Measurements from ENCODE around the gene PRSS1. TPM values are rescaled to one million over a fixed set of nuclear protein-coding genes. Genes with fewer than 3 reads are reported as not detected.
A peak's percentile ranks its signal among the peaks of the same experiment; 100 is the strongest.

Gene PRSS1
- total RNA-seq, 1 experiment from 2014 or later = 7.3 TPM

GRCh38 chr7:142797391-142798377 lies 48.4 kb downstream of the PRSS1 start:
- Histone ChIP-seq H3K9me3 (ENCODE audit: control insufficient read depth, insufficient read depth, low read depth, low read length) (no peaks in the 10 kb centered on the region), H3K27ac (ENCODE audit: low read length) (no peak overlapping the region), H3K36me3 (ENCODE audit: control insufficient read depth, insufficient read depth, low read length) (no peaks in the 10 kb centered on the region), H3K4me1 (ENCODE audit: control insufficient read depth, insufficient read depth, low read length) (no peaks in the 10 kb centered on the region), H3K27me3 (ENCODE audit: control insufficient read depth, insufficient read depth, low read length) (peaks cover 48% of the 10 kb centered on the region), H3K4me3 (ENCODE audit: low read depth in 2 of 2, low read length in 2 of 2) (peak overlapping the region in 1 of 2 experiments; percentile 39; a peak in 2 of 4 replicates)
- in situ Hi-C loops (cut with HindIII; ENCODE audit: low pct_unique_long_range_greater_than_20kb, low sequenced_read_pairs) (no loop called here), intact Hi-C loops (cut with micrococcal nuclease; ENCODE audit: unreplicated experiment) (no loop called here)
- BruUV-seq (replicated peaks) = no TSS peak
- ATAC-seq (peak; percentile 31), DNase-seq (ENCODE audit: low read depth, low spot score) (no peak)
- ChIA-PET CTCF (no interaction called here), POLR2A (no interaction called here)
- TF ChIP-seq SIN3A (IDR thresholded peaks at IDR 0.05; ENCODE audit: borderline replicate concordance, insufficient read depth, low read depth, low read length) (no peak), TCF7L2 (IDR thresholded peaks at IDR 0.05; ENCODE audit: low read depth, low read length) (no peak), CTCF (IDR thresholded peaks at IDR 0.05) (no peak), REST (IDR thresholded peaks at IDR 0.05; ENCODE audit: insufficient read depth in 1 of 2, low read depth in 2 of 2, low read length in 1 of 2) (no peak), POLR2AphosphoS5 (IDR thresholded peaks at IDR 0.05; ENCODE audit: low read depth, low read length) (no peak)

- H3K4me1 ChIP-seq (ENCODE audit: control insufficient read depth, insufficient read depth, low read length) = no peaks in the 10 kb centered on the region
- intact Hi-C loops (cut with micrococcal nuclease; ENCODE audit: unreplicated experiment) = no loop called here
- in situ Hi-C loops (cut with HindIII; ENCODE audit: low pct_unique_long_range_greater_than_20kb, low sequenced_read_pairs) = no loop called here
- ATAC-seq = no peak
- no peaks in the 10 kb centered on the region for H3K9me3 ChIP-seq (ENCODE audit: control insufficient read depth, insufficient read depth, low read depth, low read length)
- no peak for DNase-seq (ENCODE audit: low read depth, low spot score)
- no TSS peak for BruUV-seq (replicated peaks)
- peaks cover 47% of the 10 kb centered on the region for H3K27me3 ChIP-seq (ENCODE audit: control insufficient read depth, insufficient read depth, low read length)
- ChIA-PET POLR2A (no interaction called here), CTCF (no interaction called here)
- TF ChIP-seq REST (IDR thresholded peaks at IDR 0.05; ENCODE audit: insufficient read depth in 1 of 2, low read depth in 2 of 2, low read length in 1 of 2) = no peak
- TF ChIP-seq TCF7L2 (IDR thresholded peaks at IDR 0.05; ENCODE audit: low read depth, low read length) = no peak
- no peak for TF ChIP-seq SIN3A (IDR thresholded peaks at IDR 0.05; ENCODE audit: borderline replicate concordance, insufficient read depth, low read depth, low read length)
- TF ChIP-seq CTCF (IDR thresholded peaks at IDR 0.05) = no peak
- no peak for TF ChIP-seq POLR2AphosphoS5 (IDR thresholded peaks at IDR 0.05; ENCODE audit: low read depth, low read length)
- no peak overlapping the region for H3K4me3 ChIP-seq (ENCODE audit: low read depth in 2 of 2, low read length in 2 of 2)
- no peak overlapping the region for H3K27ac ChIP-seq (ENCODE audit: low read length)
- no peaks in the 10 kb centered on the region for H3K36me3 ChIP-seq (ENCODE audit: control insufficient read depth, insufficient read depth, low read length)
Observed at GRCh38 chr7:142798451-142799436, 49.5 kb downstream of the PRSS1 start.

All from Panc1 (cell line).